ENCODE measurements around the gene ATG3. TPM values are rescaled to one million over a fixed set of nuclear protein-coding genes. Genes with fewer than 3 reads are reported as not detected.
A peak's percentile ranks its signal among the peaks of the same experiment; 100 is the strongest.

ATG3 gene
- polyA plus RNA-seq, 1 experiment: 29.6 TPM

GRCh38 chr3:112604536-112604935 is 42.8 kb upstream of the ATG3 start:
- peak; percentile 72 for DNase-seq (ENCODE audit: low read depth)
- ChIA-PET POLR2A (no interaction called here), CTCF (interaction anchor here (1.6 kb wide), 1 partner anchor 14 kb away, joined by 3 read pairs; no protein-coding TSS in a partner anchor)
- Histone ChIP-seq H3K4me3 (ENCODE audit: low read depth, low read length) (no peak overlapping the region), H3K36me3 (ENCODE audit: control insufficient read depth, insufficient read depth, low read length) (peaks cover 4% of the 10 kb centered on the region), H3K27me3 (ENCODE audit: control insufficient read depth, insufficient read depth, low read length) (no peaks in the 10 kb centered on the region)
- TF ChIP-seq CTCF (IDR thresholded peaks at IDR 0.05; ENCODE audit: insufficient read depth, low read depth, low read length): no peak

- DNase-seq (ENCODE audit: low read depth): no peak
- Histone ChIP-seq H3K27me3 (ENCODE audit: control insufficient read depth, insufficient read depth, low read length) (no peaks in the 10 kb centered on the region), H3K36me3 (ENCODE audit: control insufficient read depth, insufficient read depth, low read length) (peaks cover 1% of the 10 kb centered on the region), H3K4me3 (ENCODE audit: low read depth, low read length) (no peak overlapping the region)
- CTCF ChIA-PET: interaction anchor here (1.3 to 1.7 kb wide), 4 partner anchors 16 to 30 kb away, joined by 3 to 5 read pairs (median 4); no protein-coding TSS in a partner anchor
- no peak for TF ChIP-seq CTCF (IDR thresholded peaks at IDR 0.05; ENCODE audit: insufficient read depth, low read depth, low read length)
- POLR2A ChIA-PET: no interaction called here
Measured at GRCh38 chr3:112602217-112602838, 40.6 kb upstream of the ATG3 start.

GRCh38 chr3:112598731-112599130 is 37.0 kb upstream of the ATG3 start:
- H3K4me3 ChIP-seq (ENCODE audit: low read depth, low read length): no peak overlapping the region
- ChIA-PET CTCF (interaction anchor here (1.2 kb wide), 1 partner anchor 10 kb away, joined by 3 read pairs; no protein-coding TSS in a partner anchor), POLR2A (no interaction called here)
- no peaks in the 10 kb centered on the region; the same call in none of the 2 replicates for H3K36me3 ChIP-seq (ENCODE audit: control insufficient read depth, insufficient read depth, low read length)
- no peaks in the 10 kb centered on the region for H3K27me3 ChIP-seq (ENCODE audit: control insufficient read depth, insufficient read depth, low read length)
- no peak for TF ChIP-seq CTCF (IDR thresholded peaks at IDR 0.05; ENCODE audit: insufficient read depth, low read depth, low read length)
- no peak for DNase-seq (ENCODE audit: low read depth)

- no peaks in the 10 kb centered on the region; the same call in none of the 2 replicates for H3K36me3 ChIP-seq (ENCODE audit: control insufficient read depth, insufficient read depth, low read length)
- no peaks in the 10 kb centered on the region for H3K27me3 ChIP-seq (ENCODE audit: control insufficient read depth, insufficient read depth, low read length)
- CTCF ChIA-PET: interaction anchor here (1.1 to 1.2 kb wide), 2 partner anchors 10 to 45 kb away, joined by 3 to 4 read pairs; no protein-coding TSS in a partner anchor
Measured at GRCh38 chr3:112597945-112598344, 36.2 kb upstream of the ATG3 start.

More at GRCh38 chr3:112597945-112598344, 36.2 kb upstream of the ATG3 start:
- no peak overlapping the region for H3K4me3 ChIP-seq (ENCODE audit: low read depth, low read length)
- no peak for TF ChIP-seq CTCF (IDR thresholded peaks at IDR 0.05; ENCODE audit: insufficient read depth, low read depth, low read length)
- DNase-seq (ENCODE audit: low read depth): no peak
- POLR2A ChIA-PET: interaction anchor here (0.6 kb wide), 1 partner anchor 17 kb away, joined by 3 read pairs; no protein-coding TSS in a partner anchor

Data from BJ (cell line).